NCI-H526 (cell line): Measurements from ENCODE around the gene NT5DC4.
"Not testable (repeated sequence)": the region's sequence is repeated elsewhere in the genome, so short reads cannot be mapped to it uniquely, and the experiment has no call there.

ENCODE experiments used
- DNase-seq, 2 experiments: peaks; one replicate each; lab custom pipeline; 2025; lab: John Stamatoyannopoulos, UW

The NT5DC4 gene

DNA sequence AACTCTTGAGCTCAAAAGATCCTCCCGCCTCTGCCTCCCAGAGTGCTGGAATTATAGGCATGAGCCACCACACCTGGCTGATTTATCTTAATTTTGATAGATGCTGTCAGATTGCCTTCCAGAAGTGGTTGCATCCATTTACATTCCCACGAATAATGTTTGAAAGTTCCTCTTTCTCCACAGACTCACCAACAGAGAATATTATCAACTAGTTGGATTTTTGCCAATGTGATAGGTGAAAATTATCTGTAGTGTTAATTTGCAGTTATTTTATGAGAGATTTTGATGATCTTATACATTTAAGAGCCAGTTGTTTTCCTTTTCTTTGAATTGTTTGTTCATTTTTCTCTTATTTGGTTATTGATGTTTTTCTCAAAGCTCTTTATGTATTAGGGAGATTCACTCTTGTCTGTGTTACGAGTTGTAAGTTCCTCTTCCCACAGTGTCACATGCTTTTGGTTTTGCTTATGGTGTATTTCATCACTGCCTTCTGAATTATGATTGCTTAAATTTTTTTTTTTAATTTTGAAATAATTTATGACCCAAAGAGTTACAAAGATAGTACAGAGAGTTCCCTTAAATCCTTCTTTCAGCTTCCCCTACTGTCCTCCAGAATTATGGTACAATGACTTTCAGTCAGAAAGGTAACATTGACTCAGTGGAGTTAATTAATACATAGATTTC, 20.7 kb upstream of the NT5DC4 start:
- no peak for DNase-seq

- no peak for DNase-seq
Observed at GRCh38 chr2:112701052-112701451, 19.8 kb upstream of the NT5DC4 start.

DNA sequence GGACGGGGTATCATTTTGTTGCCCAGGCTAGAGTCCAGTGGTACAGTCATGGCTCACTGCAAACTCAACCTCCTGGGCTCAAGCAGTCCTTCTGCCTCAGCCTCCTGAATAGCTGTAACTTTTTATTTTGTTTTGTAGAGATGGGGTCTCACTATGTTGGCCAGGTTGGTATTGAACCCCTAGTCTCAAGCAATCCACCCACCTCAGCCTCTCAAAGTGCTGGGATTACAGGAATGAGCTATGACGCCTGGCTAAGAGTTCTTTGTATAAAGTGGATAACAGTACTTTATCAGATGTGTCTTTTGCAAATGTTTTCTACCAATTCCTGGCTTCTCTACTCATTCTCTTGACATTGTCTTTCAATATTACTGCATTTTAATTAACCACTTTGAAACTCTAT, 17.1 kb upstream of the NT5DC4 start:
- DNase-seq, result no peak

DNA sequence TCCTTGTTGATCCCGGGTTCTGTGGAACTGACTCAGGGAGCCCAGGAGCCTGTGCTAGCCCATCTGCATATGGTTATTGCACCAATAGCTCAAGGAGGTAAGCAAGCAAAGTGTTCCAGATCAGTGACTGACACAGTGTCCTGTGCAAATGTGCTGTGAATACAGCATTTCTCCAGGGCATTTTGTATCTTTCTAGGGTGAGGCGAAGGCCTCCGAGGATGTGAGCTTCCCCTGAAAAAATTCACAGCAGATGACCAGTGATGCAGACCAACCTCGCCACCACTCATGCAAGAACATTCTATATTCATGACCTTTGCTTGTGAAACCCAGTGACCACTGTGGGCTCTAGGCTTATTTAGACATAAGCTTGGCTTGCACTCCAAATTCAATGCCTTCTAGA, 15.2 kb upstream of the NT5DC4 start:
- no peak for DNase-seq

- no peak for DNase-seq
Observed at GRCh38 chr2:112706170-112706664, 14.6 kb upstream of the NT5DC4 start.

DNA sequence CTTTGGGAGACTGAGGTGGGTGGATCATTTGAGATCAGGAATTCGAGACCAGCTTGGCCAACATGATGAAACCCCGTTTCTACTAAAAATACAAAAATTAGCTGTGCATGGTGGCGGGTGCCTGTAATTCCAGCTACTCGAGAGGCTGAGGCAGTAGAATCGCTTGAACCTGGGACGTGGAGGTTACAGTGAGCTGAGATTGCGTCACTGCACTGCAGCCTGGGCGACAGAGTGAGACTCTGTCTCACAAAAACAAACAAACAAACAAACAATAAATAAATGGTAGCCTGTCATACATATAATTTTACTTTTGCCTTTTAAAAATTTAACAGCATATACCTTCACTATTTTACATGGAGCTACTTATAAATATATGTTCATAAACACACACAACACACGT, 13.9 kb upstream of the NT5DC4 start:
- not testable (repeated sequence) for DNase-seq

DNA sequence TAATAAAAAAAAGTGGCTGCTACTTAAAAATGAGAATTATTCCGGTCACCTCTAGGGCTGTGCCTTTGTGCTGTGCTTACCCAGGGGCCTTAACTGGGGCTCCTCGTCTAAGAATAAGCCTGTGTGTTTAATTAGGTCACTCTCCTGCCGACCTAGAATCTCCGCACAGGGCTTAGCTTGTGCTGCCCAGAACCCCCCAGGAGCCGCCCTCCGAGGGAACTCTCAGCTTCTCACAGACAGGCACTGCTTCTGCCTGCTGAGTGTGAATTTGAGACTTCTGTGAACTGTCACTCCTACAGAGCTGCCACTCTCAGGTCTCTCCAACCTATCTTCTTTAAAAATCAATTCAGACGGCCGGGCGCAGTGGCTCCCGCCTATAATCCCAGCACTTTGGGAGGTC, 11.9 kb upstream of the NT5DC4 start:
- no peak for DNase-seq

DNA sequence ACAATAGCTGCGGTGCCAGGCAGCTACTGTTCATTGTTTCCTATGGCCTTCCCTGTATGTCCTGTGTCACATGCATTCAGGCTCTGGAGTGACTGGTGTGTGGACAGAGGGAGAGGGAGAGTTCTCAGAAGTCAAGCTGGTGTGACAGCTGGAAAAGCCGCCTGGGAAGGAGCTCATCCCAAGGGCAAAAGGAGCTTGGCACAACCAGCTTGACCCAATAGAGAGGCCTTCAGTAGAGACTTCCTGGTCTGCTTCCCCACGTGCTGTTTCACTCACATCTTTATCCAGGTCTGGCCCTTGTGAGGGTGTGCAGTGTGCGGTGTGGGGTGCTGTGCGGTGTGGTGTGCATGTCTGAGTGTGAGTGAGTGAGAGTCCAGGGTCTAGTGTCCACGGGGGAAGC, 11.1 kb upstream of the NT5DC4 start:
- no peak for DNase-seq

DNA sequence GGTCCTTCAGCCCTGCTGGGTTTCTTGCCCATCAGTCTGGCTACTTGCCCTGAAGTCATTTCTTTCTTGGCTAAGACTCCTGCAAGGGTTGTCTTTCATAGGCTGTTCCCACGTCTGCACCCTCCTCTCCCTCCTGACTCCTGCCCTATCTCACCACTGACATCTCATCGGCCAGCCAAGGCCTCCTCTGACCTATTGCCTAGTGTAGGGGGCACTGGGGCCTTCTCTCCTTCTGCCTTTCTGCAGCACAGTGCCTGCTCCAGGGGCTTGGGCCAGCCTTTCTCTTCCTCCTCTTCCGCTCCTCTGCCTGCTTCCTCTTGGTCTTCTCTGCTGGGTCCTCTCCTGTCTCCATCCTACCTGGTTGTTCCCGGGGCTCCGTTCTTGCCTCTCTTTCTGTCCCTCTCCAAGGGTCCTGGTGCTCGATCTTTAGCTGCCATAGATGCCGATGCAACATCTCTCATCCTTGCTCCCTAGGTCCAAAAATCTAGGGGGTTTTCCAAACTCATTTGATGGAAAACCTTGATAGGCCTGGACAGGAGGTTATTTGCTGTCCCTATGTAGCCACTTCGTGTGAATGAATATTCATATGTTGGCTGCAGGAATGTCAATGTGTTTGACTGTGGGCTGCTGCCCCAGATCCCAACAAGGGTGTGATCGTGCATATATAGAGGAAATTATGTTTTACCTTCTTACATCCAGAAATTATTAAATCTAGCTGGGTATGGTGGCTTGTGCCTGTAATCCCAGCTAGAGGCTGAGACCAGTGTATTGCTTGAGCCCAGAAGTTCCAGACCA, 9.7 kb upstream of the NT5DC4 start:
- DNase-seq, result no peak

DNA sequence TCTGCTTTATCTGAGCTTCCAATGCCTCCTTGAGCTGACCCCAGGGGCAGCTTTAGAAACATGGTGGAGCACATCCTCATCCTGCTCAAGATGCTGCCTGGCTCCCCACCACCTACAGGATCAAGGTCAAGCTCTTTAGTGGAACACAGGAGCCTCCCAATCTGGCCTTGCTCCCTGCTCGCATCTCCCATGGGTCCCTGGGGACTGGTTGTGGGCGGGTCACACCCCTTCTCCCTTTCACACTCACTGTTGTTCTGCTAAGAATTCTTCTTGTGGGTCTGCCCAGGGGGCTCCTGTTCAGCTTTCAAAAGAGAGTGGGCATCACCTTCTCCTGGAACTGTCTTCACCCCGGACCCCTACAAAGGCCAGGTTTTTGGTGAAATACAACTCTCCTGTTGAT, 8.4 kb upstream of the NT5DC4 start:
- no peak for DNase-seq

GRCh38 chr2:112712903-112713584, 7.8 kb upstream of the NT5DC4 start:
- DNase-seq, result no peak

GRCh38 chr2:112713585-112713925, 7.3 kb upstream of the NT5DC4 start:
- no peak for DNase-seq

- DNase-seq, result no peak
Observed at GRCh38 chr2:112713926-112714325, 6.9 kb upstream of the NT5DC4 start.

DNA sequence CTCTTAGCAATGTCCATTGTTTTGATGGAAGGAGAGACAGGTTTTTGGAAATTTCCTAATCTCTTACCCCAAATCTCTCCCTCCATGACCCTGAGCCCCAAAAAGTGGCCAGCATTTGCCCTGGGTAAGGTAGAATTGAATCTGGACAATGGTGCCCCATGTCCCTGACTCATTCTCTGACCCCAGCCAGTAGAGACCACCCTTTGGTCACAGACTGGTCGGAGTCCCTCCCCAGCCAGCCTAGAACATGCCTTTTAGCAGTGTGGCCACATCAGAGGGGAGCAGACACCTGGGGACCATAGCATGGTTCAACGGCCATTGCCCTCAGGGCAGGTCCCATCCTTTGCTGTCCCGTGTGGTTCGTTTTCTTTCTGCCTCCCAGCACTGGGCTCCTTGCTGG, 6.5 kb upstream of the NT5DC4 start:
- no peak for DNase-seq

- no peak for DNase-seq
Observed at GRCh38 chr2:112714836-112715631, 5.8 kb upstream of the NT5DC4 start.

- not testable (repeated sequence) for DNase-seq
Observed at GRCh38 chr2:112716094-112716493, 4.7 kb upstream of the NT5DC4 start.

GRCh38 chr2:112716826-112717352, 3.9 kb upstream of the NT5DC4 start:
- DNase-seq, result not testable (repeated sequence)

- no peak for DNase-seq
Observed at GRCh38 chr2:112718863-112719370, 1.9 kb upstream of the NT5DC4 start.

DNA sequence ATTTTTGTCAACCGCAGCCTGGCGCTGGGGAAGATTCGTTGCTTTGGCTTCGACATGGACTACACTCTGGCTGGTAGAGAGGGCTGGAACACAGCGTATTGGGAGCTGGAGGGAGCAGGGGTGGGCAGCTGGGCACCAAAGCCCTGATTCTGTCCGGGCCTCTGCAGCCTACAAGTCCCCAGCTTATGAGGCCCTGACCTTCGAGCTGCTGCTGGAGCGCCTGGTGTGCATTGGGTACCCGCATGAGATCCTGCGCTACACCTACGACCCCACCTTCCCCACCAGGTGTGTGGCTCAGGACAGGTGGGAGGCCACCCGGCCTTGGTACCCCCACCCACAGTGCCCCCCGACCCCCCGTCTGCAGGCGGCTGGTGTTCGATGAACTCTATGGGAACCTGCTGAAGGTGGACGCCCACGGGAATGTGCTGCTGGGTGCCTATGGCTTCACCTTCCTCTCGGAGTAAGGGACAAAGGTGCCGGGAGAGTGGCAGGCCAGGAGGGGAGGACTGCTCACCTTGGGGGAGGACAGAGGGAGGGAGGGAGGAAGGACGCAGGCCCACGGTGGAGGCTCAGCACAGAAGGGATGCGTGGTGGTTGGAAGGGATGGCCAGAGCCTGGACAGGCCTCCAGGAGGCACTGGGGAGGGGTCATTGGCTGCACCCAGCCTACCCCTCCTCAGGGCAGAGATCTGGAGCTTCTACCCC, 1.2 kb downstream of the NT5DC4 start:
- DNase-seq, result no peak

GRCh38 chr2:112722816-112723546, 2.2 kb downstream of the NT5DC4 start:
- DNase-seq, result no peak
